WERI-Rb-1 (cell line): Measurements from ENCODE around the gene ZNF695.

Experiments used
- DNase-seq: peaks from one replicate; pipeline ENCODE4 v3.0.0-alpha.2; 2020
- H3K27ac ChIP-seq: fragments of 250-450 bp; sonication (Bioruptor Pico); 2 replicates; pipeline ENCODE4 v1.5.1; 2020; ENCODE audit warnings: mild to moderate bottlenecking, moderate library complexity
- H3K27me3 ChIP-seq: fragments of 250-450 bp; sonication (Bioruptor Pico); 2 replicates; pipeline ENCODE4 v1.5.1; 2021; ENCODE audit warnings: mild to moderate bottlenecking, low read depth, moderate library complexity; ENCODE audit not compliant: insufficient read depth, severe bottlenecking
- H3K36me3 ChIP-seq: fragments of 250-450 bp; sonication (Bioruptor Pico); 2 replicates; pipeline ENCODE4 v1.5.1; 2020; ENCODE audit warnings: mild to moderate bottlenecking, moderate library complexity
- H3K4me3 ChIP-seq: 2 replicates; pipeline ENCODE4 v1.5.1; 2011; ENCODE audit warnings: low read depth, mild to moderate bottlenecking, control low read depth, low read length
- H3K9me3 ChIP-seq: fragments of 250-450 bp; sonication (Bioruptor Pico); 2 replicates; pipeline ENCODE4 v1.5.1; 2021; ENCODE audit warnings: mild to moderate bottlenecking, moderate library complexity; ENCODE audit not compliant: severe bottlenecking
- CTCF ChIP-seq: IDR thresholded peaks from 2 replicates; pipeline ENCODE4 v1.5.1; 2011; ENCODE audit warnings: low read depth, mild to moderate bottlenecking, control low read depth, inconsistent platforms, low read length

The ZNF695 gene

GRCh38 chr1:246971090-246971721, 36.7 kb downstream of the ZNF695 start:
- peak; percentile 80 for DNase-seq
- TF ChIP-seq CTCF, result peak; percentile 93
- Histone ChIP-seq H3K27me3 (no peaks in the 10 kb centered on the region), H3K36me3 (peaks cover 17% of the 10 kb centered on the region), H3K4me3 (no peak overlapping the region), H3K9me3 (peaks cover 13% of the 10 kb centered on the region), H3K27ac (no peak overlapping the region)

GRCh38 chr1:246969621-246970020, 38.2 kb downstream of the ZNF695 start:
- DNase-seq, result no peak
- Histone ChIP-seq H3K27me3 (no peaks in the 10 kb centered on the region), H3K27ac (no peak overlapping the region), H3K36me3 (peaks cover 24% of the 10 kb centered on the region), H3K4me3 (no peak overlapping the region), H3K9me3 (peaks cover 15% of the 10 kb centered on the region)
- TF ChIP-seq CTCF, result no peak

GRCh38 chr1:246966502-246966901, 41.4 kb downstream of the ZNF695 start:
- Histone ChIP-seq H3K27ac (no peak overlapping the region), H3K9me3 (peaks cover 17% of the 10 kb centered on the region), H3K4me3 (no peak overlapping the region), H3K36me3 (peaks cover 29% of the 10 kb centered on the region), H3K27me3 (no peaks in the 10 kb centered on the region)
- DNase-seq, result no peak
- TF ChIP-seq CTCF, result no peak

- TF ChIP-seq CTCF, result no peak
- Histone ChIP-seq H3K9me3 (peaks cover 4% of the 10 kb centered on the region), H3K27me3 (no peaks in the 10 kb centered on the region), H3K27ac (no peak overlapping the region), H3K4me3 (no peak overlapping the region), H3K36me3 (peaks cover 14% of the 10 kb centered on the region; the same call in 1 of the 2 replicates)
- DNase-seq, result no peak
These were observed 47.7 kb downstream of the ZNF695 start for GRCh38 chr1:246959944-246960693.

- TF ChIP-seq CTCF, result no peak
- no peak overlapping the region for H3K4me3 ChIP-seq
- DNase-seq, result no peak
- H3K27me3 ChIP-seq, result no peaks in the 10 kb centered on the region
- H3K27ac ChIP-seq, result no peak overlapping the region
- H3K36me3 ChIP-seq, result peaks cover 6% of the 10 kb centered on the region
- H3K9me3 ChIP-seq, result no peaks in the 10 kb centered on the region
These were observed 53.7 kb downstream of the ZNF695 start for GRCh38 chr1:246954126-246954525.
